Muscle of leg (tissue), 11 donors: Measurements from ENCODE around the gene NRDE2. TPM values are rescaled to one million over a fixed set of nuclear protein-coding genes. Genes with fewer than 3 reads are reported as not detected.
A peak's percentile ranks its signal among the peaks of the same experiment; 100 is the strongest.

Experiments
- DNase-seq: peaks from one replicate; pipeline ENCODE4 v3.0.0; 2013
- H3K27ac ChIP-seq: one replicate; pipeline ENCODE4 v1.5.1; 2013; ENCODE audit warnings: mild to moderate bottlenecking, low read length, control low read depth
- H3K27me3 ChIP-seq: one replicate; pipeline ENCODE4 v1.6.1; 2013; ENCODE audit warnings: low read length; ENCODE audit not compliant: control insufficient read depth, insufficient read depth
- H3K36me3 ChIP-seq: one replicate; pipeline ENCODE4 v1.6.1; 2013; ENCODE audit warnings: low read length; ENCODE audit not compliant: control insufficient read depth, insufficient read depth
- H3K4me1 ChIP-seq: one replicate; pipeline ENCODE4 v1.6.1; 2013; ENCODE audit warnings: low read length; ENCODE audit not compliant: control insufficient read depth, insufficient read depth
- H3K4me3 ChIP-seq: one replicate; pipeline ENCODE4 v1.5.1; 2013; ENCODE audit warnings: low read length, control low read depth
- H3K9me3 ChIP-seq: replicated peaks from 2 replicates; pipeline ENCODE4 v1.6.1; 2013; ENCODE audit warnings: low read depth, low read length; ENCODE audit not compliant: control insufficient read depth
- WGBS: methylation state at CpG from one replicate; pipeline ENCODE4 v1.1.5; 2013; ENCODE audit warnings: missing lambda C conversion rate; ENCODE audit not compliant: insufficient coverage; 5-methylcytosine and 5-hydroxymethylcytosine counted together
- polyA plus RNA-seq, 8 donors: library from polyadenylated mRNA; unstranded; fragments of 120-200 nt; gene quantifications; one replicate each; pipeline versions ENCODE4 v1.2.1 to v1.2.3, GENCODE V29; 2013; ENCODE audit warnings: inconsistent platforms in 1 of 8, low replicate concordance in 1 of 8; ENCODE audit not compliant: insufficient read length in 8 of 8, insufficient read depth in 1 of 8
- total RNA-seq: library from RNA; stranded (reverse); fragments of 120-200 nt; gene quantifications from one replicate; pipeline ENCODE4 v1.2.4, GENCODE V29; 2013

NRDE2 gene
- total and polyA plus RNA-seq, 9 donors, result 7.5 to 10.9 (median 8.8) TPM

- WGBS, result 82% methylated on average over 3 of the region's 4 CpGs
- no peak overlapping the region for H3K27ac ChIP-seq
- H3K9me3 ChIP-seq, result no peaks in the 10 kb centered on the region
- no peak overlapping the region for H3K4me3 ChIP-seq
- no peak for DNase-seq
- no peaks in the 10 kb centered on the region for H3K4me1 ChIP-seq
- peaks cover 27% of the 10 kb centered on the region for H3K36me3 ChIP-seq
- no peaks in the 10 kb centered on the region for H3K27me3 ChIP-seq
Measured at GRCh38 chr14:90318016-90318415, 13.7 kb downstream of the NRDE2 start.

- WGBS, result no CpG with 5 or more reads among the region's 2 CpGs
- peaks cover 29% of the 10 kb centered on the region for H3K36me3 ChIP-seq
Measured at GRCh38 chr14:90317286-90317685, 14.5 kb downstream of the NRDE2 start.

GRCh38 chr14:90308561-90308960, 23.2 kb downstream of the NRDE2 start:
- no peak overlapping the region for H3K27ac ChIP-seq
- no peaks in the 10 kb centered on the region for H3K9me3 ChIP-seq
- 92% methylated on average over 7 of the region's 7 CpGs for WGBS
- no peak overlapping the region for H3K4me3 ChIP-seq
- H3K36me3 ChIP-seq, result peaks cover 55% of the 10 kb centered on the region
- H3K4me1 ChIP-seq, result no peaks in the 10 kb centered on the region
- no peak for DNase-seq
- H3K27me3 ChIP-seq, result no peaks in the 10 kb centered on the region

More at GRCh38 chr14:90317286-90317685, 14.5 kb downstream of the NRDE2 start:
- Histone ChIP-seq H3K4me1 (no peaks in the 10 kb centered on the region), H3K4me3 (no peak overlapping the region), H3K27ac (no peak overlapping the region), H3K9me3 (no peaks in the 10 kb centered on the region), H3K27me3 (no peaks in the 10 kb centered on the region)
- DNase-seq, result no peak

DNA sequence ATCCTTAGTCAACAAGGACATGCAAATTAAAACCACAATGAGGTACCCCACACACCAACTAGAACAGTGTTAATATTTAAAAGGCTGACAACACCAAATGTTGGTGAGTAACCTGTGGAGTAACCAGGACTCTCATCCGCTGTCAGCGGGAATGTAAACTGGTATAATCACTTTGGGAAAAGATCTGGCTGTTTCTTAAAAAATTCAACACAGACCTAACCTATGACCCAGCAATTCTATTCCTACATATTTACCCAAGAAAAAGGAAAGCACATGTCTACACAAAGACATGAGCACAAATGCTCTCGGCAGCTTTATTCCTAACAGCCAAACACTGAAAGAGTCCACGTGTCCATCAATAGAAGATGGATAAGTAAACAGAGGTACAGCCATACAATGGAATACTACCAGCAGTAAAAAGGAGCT, 26.6 kb downstream of the NRDE2 start:
- H3K27ac ChIP-seq, result no peak overlapping the region
- no peaks in the 10 kb centered on the region for H3K4me1 ChIP-seq
- no CpG with 5 or more reads among the region's 4 CpGs for WGBS
- H3K9me3 ChIP-seq, result no peaks in the 10 kb centered on the region
- H3K36me3 ChIP-seq, result peaks cover 57% of the 10 kb centered on the region
- H3K4me3 ChIP-seq, result no peak overlapping the region
- DNase-seq, result no peak
- no peaks in the 10 kb centered on the region for H3K27me3 ChIP-seq

GRCh38 chr14:90304502-90304901, 27.2 kb downstream of the NRDE2 start:
- no peak overlapping the region for H3K27ac ChIP-seq

DNA sequence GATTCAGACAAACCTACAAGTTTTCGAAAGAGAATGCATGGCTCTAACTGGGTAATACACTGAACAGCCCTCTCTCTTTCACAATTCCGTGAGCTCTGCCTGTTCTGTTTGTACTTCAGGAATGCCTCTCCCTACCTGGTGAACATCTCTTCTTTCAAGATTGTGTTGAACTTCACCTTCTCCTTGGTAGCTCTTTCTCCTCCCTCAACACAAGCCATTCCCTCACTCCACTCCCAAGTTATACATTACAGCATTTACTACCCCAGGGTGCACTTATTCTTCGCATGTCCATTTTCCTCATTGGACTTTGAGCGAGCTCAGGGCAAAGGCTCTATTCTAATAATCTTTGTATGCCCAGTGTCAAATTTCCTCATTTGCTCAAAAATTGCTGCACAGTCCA, 28.3 kb downstream of the NRDE2 start:
- Histone ChIP-seq H3K27me3 (no peaks in the 10 kb centered on the region), H3K36me3 (peaks cover 47% of the 10 kb centered on the region), H3K4me1 (peaks cover under 1% of the 10 kb centered on the region), H3K9me3 (no peaks in the 10 kb centered on the region), H3K27ac (no peak overlapping the region), H3K4me3 (no peak overlapping the region)
- 82% methylated on average over 4 of the region's 4 CpGs for WGBS
- no peak for DNase-seq

More at GRCh38 chr14:90304502-90304901, 27.2 kb downstream of the NRDE2 start:
- no peak overlapping the region for H3K4me3 ChIP-seq
- no peak for DNase-seq
- H3K9me3 ChIP-seq, result no peaks in the 10 kb centered on the region
- peaks cover 50% of the 10 kb centered on the region for H3K36me3 ChIP-seq
- H3K4me1 ChIP-seq, result no peaks in the 10 kb centered on the region
- no peaks in the 10 kb centered on the region for H3K27me3 ChIP-seq

- no peaks in the 10 kb centered on the region for H3K9me3 ChIP-seq
- WGBS, result 75% methylated on average over 8 of the region's 10 CpGs
- DNase-seq, result no peak
- H3K27me3 ChIP-seq, result no peaks in the 10 kb centered on the region
- H3K4me1 ChIP-seq, result peaks cover 3% of the 10 kb centered on the region
- H3K36me3 ChIP-seq, result peaks cover 47% of the 10 kb centered on the region
- H3K4me3 ChIP-seq, result no peak overlapping the region
- no peak overlapping the region for H3K27ac ChIP-seq
Measured at GRCh38 chr14:90302529-90303303, 29.0 kb downstream of the NRDE2 start.

DNA sequence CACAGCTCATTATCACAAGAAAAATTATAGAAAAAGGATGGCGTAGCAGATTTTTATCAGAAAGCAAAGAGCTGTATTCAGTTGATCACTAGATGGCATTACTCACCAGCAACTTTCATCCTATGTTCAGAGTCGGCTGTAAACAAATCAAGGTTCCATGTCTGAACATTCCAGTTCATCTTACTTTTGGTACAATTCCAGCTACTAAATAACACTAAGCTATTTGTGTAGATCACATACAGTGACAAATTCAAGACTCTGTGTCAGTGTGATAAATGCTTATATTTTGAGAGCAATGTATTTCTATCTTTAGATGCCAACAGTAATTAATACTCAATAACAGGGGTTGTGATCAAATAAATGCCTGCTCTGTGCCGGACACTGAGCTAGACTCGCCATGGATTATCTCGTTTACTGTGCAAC, 30.1 kb downstream of the NRDE2 start:
- Histone ChIP-seq H3K4me3 (no peak overlapping the region), H3K9me3 (no peaks in the 10 kb centered on the region), H3K36me3 (peaks cover 45% of the 10 kb centered on the region), H3K27me3 (no peaks in the 10 kb centered on the region), H3K4me1 (peaks cover 3% of the 10 kb centered on the region), H3K27ac (no peak overlapping the region)
- WGBS, result 92% methylated on average over 2 of the region's 5 CpGs
- DNase-seq, result peak; percentile 76

- Histone ChIP-seq H3K36me3 (peaks cover 46% of the 10 kb centered on the region), H3K27me3 (no peaks in the 10 kb centered on the region), H3K4me1 (peaks cover 3% of the 10 kb centered on the region), H3K9me3 (no peaks in the 10 kb centered on the region), H3K4me3 (no peak overlapping the region), H3K27ac (no peak overlapping the region)
- no peak for DNase-seq
- 93% methylated on average over 2 of the region's 6 CpGs for WGBS
Measured at GRCh38 chr14:90301122-90301521, 30.6 kb downstream of the NRDE2 start.

- no CpG with 5 or more reads among the region's 2 CpGs for WGBS
- DNase-seq, result no peak
- no peak overlapping the region for H3K27ac ChIP-seq
- no peaks in the 10 kb centered on the region for H3K9me3 ChIP-seq
- peaks cover 3% of the 10 kb centered on the region for H3K4me1 ChIP-seq
- H3K36me3 ChIP-seq, result peaks cover 45% of the 10 kb centered on the region
- H3K27me3 ChIP-seq, result no peaks in the 10 kb centered on the region
- H3K4me3 ChIP-seq, result no peak overlapping the region
Measured at GRCh38 chr14:90300611-90301047, 31.1 kb downstream of the NRDE2 start.
